Measurements from ENCODE around the gene TEX11. TPM values are rescaled to one million over a fixed set of nuclear protein-coding genes. Genes with fewer than 3 reads are reported as not detected.
"Not testable (repeated sequence)": the region's sequence is repeated elsewhere in the genome, so short reads cannot be mapped to it uniquely, and the experiment has no call there.

The TEX11 gene
- total RNA-seq, 8 experiments from 2014 or later, result 0.10 to 0.14 TPM; not detected in 6

DNA sequence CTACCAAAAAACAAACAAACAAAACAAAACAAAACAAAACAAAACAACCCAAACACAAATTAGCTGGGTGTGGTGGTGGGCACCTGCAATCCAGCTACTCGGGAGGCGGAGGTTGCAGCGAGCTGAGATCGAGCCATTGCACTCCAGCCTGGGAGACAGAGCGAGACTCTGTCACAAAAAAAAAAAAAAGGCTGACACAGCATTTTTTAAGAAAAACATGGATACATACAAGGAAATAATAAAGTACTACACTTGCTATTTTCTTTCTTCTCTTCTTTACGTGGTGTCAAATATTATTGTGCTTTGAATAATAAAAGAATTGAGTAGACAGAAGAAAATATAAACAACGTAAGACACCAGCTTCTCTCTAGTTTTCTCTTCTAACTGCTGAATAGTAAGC lies 73.9 kb downstream of the TEX11 start:
- in situ Hi-C loops (cut with MboI; ENCODE audit: low pct_unique_long_range_greater_than_20kb in 2 of 9, low sequenced_read_pairs in 9 of 9, unreplicated experiment in 9 of 9), result no loop called here
- no peak overlapping the region for H3K27ac ChIP-seq
- H3K4me1 ChIP-seq (replicated peaks in 1 of 2), result no peaks in the 10 kb centered on the region
- ATAC-seq (replicated peaks in 6 of 8), result no peak
- 8 to 100% (median 84%) methylated on average over 1 to 7 of the region's 7 CpGs; no CpG with 5 or more reads in 4 of the 10 experiments for WGBS, 10 experiments
- no peak overlapping the region for H3K4me3 ChIP-seq

DNA sequence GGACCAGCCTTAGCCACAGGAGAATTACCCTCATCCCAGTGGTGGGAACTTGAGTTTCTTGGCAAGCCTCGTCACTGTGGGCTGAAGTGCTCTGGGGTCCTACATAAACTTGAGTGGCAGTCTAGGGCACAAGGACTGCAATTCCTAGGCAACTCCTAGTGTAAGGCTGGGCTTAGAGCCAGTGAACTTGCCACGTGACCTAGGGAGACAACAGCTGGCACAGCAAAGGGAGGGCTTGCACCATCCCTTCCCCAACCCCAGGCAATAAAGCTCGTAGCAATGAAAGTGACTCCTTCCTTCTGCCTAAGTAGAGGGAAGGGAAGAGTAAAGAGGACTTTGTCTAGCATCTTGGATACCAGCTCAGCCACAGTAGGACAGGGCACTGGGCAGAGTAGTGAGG lies 81.8 kb downstream of the TEX11 start:
- WGBS, 10 experiments, result 34% methylated on average over 3 of the region's 3 CpGs; no CpG with 5 or more reads in 9 of the 10 experiments
- Histone ChIP-seq H3K27ac (no peak overlapping the region), H3K4me1 (replicated peaks in 1 of 2) (no peaks in the 10 kb centered on the region), H3K4me3 (no peak overlapping the region)
- no peak for ATAC-seq (replicated peaks in 6 of 8)
- in situ Hi-C loops (cut with MboI; ENCODE audit: low pct_unique_long_range_greater_than_20kb in 2 of 9, low sequenced_read_pairs in 9 of 9, unreplicated experiment in 9 of 9), result no loop called here

DNA sequence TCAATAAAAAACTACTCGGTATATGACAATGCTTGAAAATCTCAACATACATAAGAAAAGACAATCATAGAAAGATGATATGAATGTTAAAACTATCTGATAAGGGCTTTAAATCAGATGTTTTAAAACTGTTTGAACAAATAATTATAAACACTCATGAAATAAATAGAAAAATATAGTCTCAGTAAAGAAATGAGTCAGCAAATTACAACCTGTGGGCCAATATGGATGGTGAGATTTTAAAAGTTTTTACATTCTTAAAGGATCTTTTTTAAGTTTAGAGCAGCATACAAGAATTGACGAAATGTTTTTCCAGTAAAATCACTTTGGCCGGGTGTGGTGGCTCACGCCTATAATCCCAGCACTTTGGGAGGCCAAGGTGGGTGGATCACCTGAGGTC lies 83.1 kb downstream of the TEX11 start:
- WGBS, 10 experiments, result 32 to 100% (median 67%) methylated on average over 1 to 4 of the region's 4 CpGs; no CpG with 5 or more reads in 4 of the 10 experiments
- in situ Hi-C loops (cut with MboI; ENCODE audit: low pct_unique_long_range_greater_than_20kb in 2 of 9, low sequenced_read_pairs in 9 of 9, unreplicated experiment in 9 of 9), result no loop called here
- H3K27ac ChIP-seq, result no peak overlapping the region
- no peak for ATAC-seq (replicated peaks in 6 of 8)
- no peaks in the 10 kb centered on the region for H3K4me1 ChIP-seq (replicated peaks in 1 of 2)
- no peak overlapping the region for H3K4me3 ChIP-seq

DNA sequence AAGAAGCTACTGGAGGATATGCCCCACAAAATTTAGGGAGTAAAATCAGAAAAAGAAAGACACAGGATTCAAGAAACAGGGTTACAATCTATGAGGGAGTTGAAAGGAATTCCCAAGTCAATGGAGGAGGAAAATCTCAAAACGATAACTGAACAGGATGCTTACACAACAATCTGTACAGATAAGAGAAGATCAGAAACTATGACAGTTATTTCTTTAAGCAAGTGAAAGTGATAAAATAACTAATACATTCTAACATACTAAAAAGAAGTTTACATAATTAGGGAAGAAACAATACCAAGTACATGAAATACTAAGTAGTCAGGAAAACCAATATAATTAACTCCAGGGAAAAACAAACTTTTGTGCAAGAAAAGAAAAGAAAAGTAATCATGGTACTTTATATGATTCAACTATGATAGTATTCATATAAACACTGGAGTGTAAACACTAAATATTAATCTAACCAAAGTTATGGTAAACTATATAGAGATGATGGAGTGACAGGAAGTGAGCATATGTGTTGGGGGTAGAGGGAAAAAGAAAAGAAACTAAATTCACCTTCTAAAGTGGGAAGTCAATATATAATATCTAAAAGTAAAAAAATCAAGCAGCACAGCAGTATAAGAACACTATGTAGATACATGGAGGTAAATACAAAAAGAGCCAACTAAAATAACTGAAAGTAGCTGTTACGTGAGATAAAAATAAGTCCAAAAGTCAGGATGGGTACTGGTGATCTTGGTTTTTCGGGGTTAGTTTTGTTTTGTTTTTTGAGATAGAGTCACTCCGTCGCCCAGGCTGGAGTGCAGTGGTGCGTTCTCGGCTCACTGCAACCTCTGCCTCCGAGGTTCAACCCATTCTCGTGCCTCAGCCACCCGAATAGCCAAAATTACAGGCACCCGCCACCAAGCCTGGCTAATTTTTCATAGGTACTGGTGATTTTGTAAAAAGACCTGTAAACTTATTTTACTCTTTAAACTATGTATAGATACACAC lies 99.3 kb downstream of the TEX11 start:
- Histone ChIP-seq H3K27ac (no peak overlapping the region), H3K4me1 (replicated peaks in 1 of 2) (no peaks in the 10 kb centered on the region), H3K4me3 (no peak overlapping the region)
- in situ Hi-C loops (cut with MboI; ENCODE audit: low pct_unique_long_range_greater_than_20kb in 2 of 9, low sequenced_read_pairs in 9 of 9, unreplicated experiment in 9 of 9), result no loop called here
- ATAC-seq (replicated peaks in 6 of 8), result no peak
- WGBS, 10 experiments, result 9 to 95% (median 67%) methylated on average over 2 to 7 of the region's 11 CpGs; no CpG with 5 or more reads in 2 of the 10 experiments

DNA sequence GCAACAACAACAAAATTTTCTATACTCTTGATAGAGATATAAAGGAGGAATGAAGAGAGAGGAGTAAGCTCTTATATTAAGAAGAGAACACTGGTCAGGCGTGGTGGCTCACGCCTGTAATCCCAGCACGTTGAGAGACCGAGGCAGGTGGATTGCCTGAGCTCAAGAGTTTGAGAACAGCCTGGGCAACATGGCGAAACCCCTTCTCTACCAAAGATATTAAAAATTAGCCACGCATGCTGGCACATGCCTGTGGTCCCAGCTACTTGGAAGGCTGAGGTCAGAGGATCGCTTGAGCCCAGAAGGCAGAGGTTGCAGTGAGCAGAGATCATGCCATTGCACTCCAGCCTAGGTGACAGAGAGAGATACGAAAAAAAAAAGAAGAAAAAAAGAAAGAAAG lies 102.4 kb downstream of the TEX11 start:
- WGBS, 10 experiments, result 0 to 90% (median 59%) methylated on average over 1 to 7 of the region's 8 CpGs; no CpG with 5 or more reads in 3 of the 10 experiments
- Histone ChIP-seq H3K27ac (no peak overlapping the region), H3K4me1 (replicated peaks in 1 of 2) (no peaks in the 10 kb centered on the region), H3K4me3 (no peak overlapping the region)
- in situ Hi-C loops (cut with MboI; ENCODE audit: low pct_unique_long_range_greater_than_20kb in 2 of 9, low sequenced_read_pairs in 9 of 9, unreplicated experiment in 9 of 9), result no loop called here
- no peak for ATAC-seq (replicated peaks in 6 of 8)

DNA sequence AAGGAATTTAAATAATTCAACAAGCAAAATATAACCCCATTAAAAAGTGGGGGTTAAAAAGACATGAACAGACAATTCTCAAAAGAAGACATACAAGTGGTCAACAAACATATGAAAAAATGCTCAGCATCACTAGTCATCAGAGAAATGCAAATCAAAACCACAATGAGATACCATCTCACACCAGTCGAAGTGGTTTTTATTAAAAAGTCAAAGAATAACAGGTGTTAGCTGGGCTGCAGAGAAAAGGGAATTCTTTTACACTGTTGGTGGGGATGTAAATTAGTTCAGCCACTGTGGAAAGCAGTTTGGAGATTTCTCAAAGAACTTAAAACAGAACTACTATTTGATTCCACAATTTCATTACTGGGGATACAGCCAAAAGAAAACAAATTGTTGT lies 111.8 kb downstream of the TEX11 start:
- H3K4me3 ChIP-seq; H3K4me1 ChIP-seq (replicated peaks in 1 of 2); ATAC-seq (replicated peaks in 6 of 8); in situ Hi-C loops (cut with MboI; ENCODE audit: low pct_unique_long_range_greater_than_20kb in 2 of 9, low sequenced_read_pairs in 9 of 9, unreplicated experiment in 9 of 9); H3K27ac ChIP-seq: not testable (repeated sequence)
- 0 to 36% (median 14%) methylated on average over 1 of the region's 1 CpG; no CpG with 5 or more reads in 6 of the 10 experiments for WGBS, 10 experiments

DNA sequence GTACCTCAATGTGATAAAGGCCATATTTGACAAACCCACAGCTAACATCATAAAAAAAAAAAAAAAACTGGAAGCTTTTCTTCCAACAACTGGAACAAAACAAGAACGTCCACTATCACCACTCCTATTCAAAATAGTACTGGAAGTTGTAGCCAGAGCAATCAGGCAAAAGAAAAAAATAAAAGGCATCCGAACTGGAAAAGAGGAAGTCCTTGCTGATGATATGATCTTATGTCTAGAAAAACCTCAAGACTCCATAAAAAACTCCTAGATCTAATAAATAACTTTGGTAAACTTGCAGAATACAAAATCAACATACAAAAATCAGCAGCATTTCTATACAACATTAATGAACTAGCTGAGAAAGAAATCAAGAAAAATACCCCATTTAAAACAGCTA lies 134.3 kb downstream of the TEX11 start:
- Histone ChIP-seq H3K27ac (no peak overlapping the region), H3K4me1 (replicated peaks in 1 of 2) (no peaks in the 10 kb centered on the region), H3K4me3 (no peak overlapping the region)
- WGBS, 10 experiments, result 0 to 60% (median 44%) methylated on average over 1 to 2 of the region's 2 CpGs; no CpG with 5 or more reads in 6 of the 10 experiments
- ATAC-seq (replicated peaks in 6 of 8), result no peak
- in situ Hi-C loops (cut with MboI; ENCODE audit: low pct_unique_long_range_greater_than_20kb in 2 of 9, low sequenced_read_pairs in 9 of 9, unreplicated experiment in 9 of 9), result loop anchor here in 2 of 9 experiments (25.0 kb wide), 1 partner anchor 188 kb away; no protein-coding TSS in a partner anchor

DNA sequence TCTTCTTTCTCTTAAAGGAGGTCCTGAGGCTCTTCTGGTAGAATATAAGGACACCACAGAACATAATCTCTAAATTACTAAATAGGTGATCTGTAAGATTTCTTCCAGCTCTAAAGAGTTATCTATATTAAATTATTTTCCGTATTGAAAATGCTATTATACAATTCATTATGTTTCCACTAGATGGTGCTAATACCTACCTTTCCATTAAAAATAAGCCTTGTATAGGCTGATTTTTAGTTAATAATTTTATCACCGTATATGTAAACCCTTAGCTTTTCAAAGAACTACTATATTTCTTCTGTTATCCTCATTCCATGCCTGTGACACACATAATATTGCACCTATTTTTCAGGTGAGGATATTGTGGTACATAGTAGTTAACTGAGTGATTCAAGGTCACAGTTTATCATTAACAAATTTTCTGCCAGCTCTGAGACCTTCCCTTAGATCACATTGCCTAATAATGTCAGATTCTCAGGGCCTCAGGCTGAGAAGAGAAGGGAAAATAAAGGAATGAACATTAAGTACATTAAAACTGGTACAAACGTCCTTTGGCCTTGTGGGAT lies 138.8 kb downstream of the TEX11 start:
- Histone ChIP-seq H3K4me3 (no peak overlapping the region), H3K27ac (no peak overlapping the region), H3K4me1 (replicated peaks in 1 of 2) (no peaks in the 10 kb centered on the region)
- no peak for ATAC-seq (replicated peaks in 6 of 8)
- 0 to 28% (median 5%) methylated on average over 1 to 3 of the region's 3 CpGs; no CpG with 5 or more reads in 5 of the 10 experiments for WGBS, 10 experiments
- in situ Hi-C loops (cut with MboI; ENCODE audit: low pct_unique_long_range_greater_than_20kb in 2 of 9, low sequenced_read_pairs in 9 of 9, unreplicated experiment in 9 of 9), result loop anchor here in 2 of 9 experiments (25.0 kb wide), 1 partner anchor 193 kb away; no protein-coding TSS in a partner anchor

DNA sequence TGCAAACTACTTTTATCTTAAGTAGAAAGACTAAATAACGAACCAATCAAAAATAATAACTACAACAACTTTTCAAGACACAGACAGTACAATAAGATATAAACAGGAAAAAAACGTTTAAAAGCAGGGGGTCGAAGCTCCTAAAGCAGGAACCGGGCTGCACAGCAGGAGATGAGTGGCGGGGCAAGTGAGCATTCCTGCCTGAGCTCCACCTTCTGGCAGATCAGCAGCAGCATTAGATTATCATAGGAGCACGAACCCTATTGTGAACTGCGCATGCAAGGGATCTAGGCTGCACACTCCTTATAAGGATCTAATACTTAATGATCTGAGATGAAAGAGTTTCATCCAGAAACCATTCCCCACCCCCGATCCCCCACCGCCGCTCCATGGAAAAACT lies 146.2 kb downstream of the TEX11 start:
- H3K4me3 ChIP-seq, result no peak overlapping the region
- in situ Hi-C loops (cut with MboI; ENCODE audit: low pct_unique_long_range_greater_than_20kb in 2 of 9, low sequenced_read_pairs in 9 of 9, unreplicated experiment in 9 of 9), result loop anchor here in 2 of 9 experiments (25.0 kb wide), 1 partner anchor 200 kb away; no protein-coding TSS in a partner anchor
- H3K4me1 ChIP-seq (replicated peaks in 1 of 2), result no peaks in the 10 kb centered on the region
- no peak overlapping the region for H3K27ac ChIP-seq
- ATAC-seq (replicated peaks in 6 of 8), result no peak
- WGBS, 10 experiments, result 0 to 80% (median 19%) methylated on average over 1 to 4 of the region's 10 CpGs; no CpG with 5 or more reads in 6 of the 10 experiments

DNA sequence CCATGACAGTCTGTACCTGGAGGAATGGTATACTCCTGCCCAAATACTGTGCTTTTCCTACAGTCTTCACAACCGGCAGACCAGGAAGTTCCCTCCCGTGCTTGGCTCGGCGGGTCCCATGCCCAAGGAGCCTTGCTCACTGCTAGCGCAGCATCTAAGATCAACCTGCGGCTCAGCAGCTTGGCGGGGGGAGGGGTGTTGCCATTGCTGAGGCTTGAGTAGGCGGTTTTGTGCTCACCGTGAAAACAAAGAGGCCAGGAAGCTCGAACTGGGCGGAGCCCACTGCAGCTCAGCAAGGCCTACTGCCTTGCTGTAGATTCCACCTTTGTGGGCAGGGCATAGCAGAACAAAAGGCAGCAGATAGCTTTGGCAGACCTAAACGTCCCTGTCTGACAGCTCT lies 152.7 kb downstream of the TEX11 start:
- 40 to 53% methylated on average over 3 to 6 of the region's 12 CpGs; no CpG with 5 or more reads in 8 of the 10 experiments for WGBS, 10 experiments
- no peaks in the 10 kb centered on the region for H3K4me1 ChIP-seq (replicated peaks in 1 of 2)
- H3K4me3 ChIP-seq, result no peak overlapping the region
- in situ Hi-C loops (cut with MboI; ENCODE audit: low pct_unique_long_range_greater_than_20kb in 2 of 9, low sequenced_read_pairs in 9 of 9, unreplicated experiment in 9 of 9), result loop anchor here in 2 of 9 experiments (25.0 kb wide), 1 partner anchor 206 kb away; no protein-coding TSS in a partner anchor
- no peak overlapping the region for H3K27ac ChIP-seq
- no peak for ATAC-seq (replicated peaks in 6 of 8)

DNA sequence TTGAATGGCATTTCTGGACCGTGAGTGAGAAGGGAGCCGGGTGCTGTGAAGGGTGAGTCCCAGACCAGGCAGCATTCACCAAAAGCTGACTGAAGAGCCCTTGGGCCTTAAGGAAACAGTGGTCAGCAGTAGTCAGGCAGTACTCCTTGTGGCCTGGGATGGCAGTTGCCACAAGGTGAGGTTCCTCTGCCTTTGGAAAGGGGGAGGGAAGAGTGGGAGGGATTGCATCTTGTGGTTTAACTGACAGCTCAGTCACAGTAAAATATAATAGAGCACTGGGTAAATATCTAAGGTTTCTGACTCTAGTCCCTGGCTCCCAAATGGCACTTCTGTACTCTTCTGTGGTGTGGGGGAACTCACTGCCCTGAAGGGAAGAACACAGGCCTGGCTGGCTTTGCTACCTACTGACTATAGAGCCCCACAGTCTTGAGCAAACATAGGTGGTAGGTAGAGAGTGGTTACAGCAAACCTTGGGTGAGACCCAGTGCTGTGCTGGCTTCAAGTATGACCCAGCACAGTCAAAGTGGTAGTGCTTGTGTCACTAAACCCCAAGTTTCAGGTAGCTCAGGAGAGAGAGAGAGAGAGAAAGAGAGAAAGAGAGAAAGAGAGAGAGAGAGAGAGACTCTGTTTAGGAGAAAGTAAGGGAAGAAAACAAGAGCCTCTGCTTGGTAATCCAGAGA lies 154.2 kb downstream of the TEX11 start:
- no peak for ATAC-seq (replicated peaks in 6 of 8)
- H3K27ac ChIP-seq, result no peak overlapping the region
- in situ Hi-C loops (cut with MboI; ENCODE audit: low pct_unique_long_range_greater_than_20kb in 2 of 9, low sequenced_read_pairs in 9 of 9, unreplicated experiment in 9 of 9), result loop anchor here in 2 of 9 experiments (25.0 kb wide), 1 partner anchor 208 kb away; no protein-coding TSS in a partner anchor
- 90% methylated on average over 2 of the region's 2 CpGs; no CpG with 5 or more reads in 9 of the 10 experiments for WGBS, 10 experiments
- H3K4me1 ChIP-seq (replicated peaks in 1 of 2), result no peaks in the 10 kb centered on the region
- H3K4me3 ChIP-seq, result no peak overlapping the region

DNA sequence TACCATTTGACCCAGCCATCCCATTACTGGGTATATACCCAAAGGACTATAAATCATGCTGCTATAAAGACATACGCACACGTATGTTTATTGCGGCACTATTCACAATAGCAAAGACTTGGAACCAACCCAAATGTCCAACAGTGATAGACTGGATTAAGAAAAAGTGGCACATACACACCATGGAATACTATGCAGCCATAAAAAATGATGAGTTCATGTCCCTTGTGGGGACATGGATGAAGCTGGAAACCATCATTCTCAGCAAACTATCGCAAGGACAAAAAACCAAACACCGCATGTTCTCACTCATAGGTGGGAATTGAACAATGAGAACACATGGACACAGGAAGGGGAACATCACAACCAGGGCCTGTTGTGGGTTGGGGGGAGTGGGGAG lies 174.7 kb downstream of the TEX11 start:
- in situ Hi-C loops (cut with MboI; ENCODE audit: low pct_unique_long_range_greater_than_20kb in 2 of 9, low sequenced_read_pairs in 9 of 9, unreplicated experiment in 9 of 9), result not testable (repeated sequence)

More for the DNA sequence above, 174.7 kb downstream of the TEX11 start:
- H3K4me3 ChIP-seq; H3K27ac ChIP-seq; ATAC-seq (replicated peaks in 6 of 8); H3K4me1 ChIP-seq (replicated peaks in 1 of 2): not testable (repeated sequence)
- no CpG with 5 or more reads among the region's 5 CpGs for WGBS, 10 experiments

Measured in motor neuron (in vitro differentiated cells).